Lower leg skin (tissue), 3 donors: ENCODE data around the gene DLX3.

Experiments
- CTCF ChIP-seq, 3 donors: fragments of 450-650 bp; IDR thresholded peaks; one replicate each; pipeline ENCODE4 v1.5.1; 2016; ENCODE audit warnings: antibody characterized with exemption in 3 of 3, mild to moderate bottlenecking in 3 of 3, moderate library complexity in 2 of 3
- POLR2A ChIP-seq, 2 donors: fragments of 450-650 bp; IDR thresholded peaks; one replicate each; pipeline ENCODE4 v1.6.1; 2016 to 2017; ENCODE audit warnings: antibody characterized with exemption in 2 of 2, mild to moderate bottlenecking in 1 of 2, moderate library complexity in 1 of 2

GRCh38 chr17:50015146-50015545 is 20.1 kb upstream of the DLX3 start:
- no peak for TF ChIP-seq CTCF (IDR thresholded peaks at IDR 0.05)
- TF ChIP-seq POLR2A (IDR thresholded peaks at IDR 0.05) = no peak
